ENCODE data around the gene KRT84.

- TF ChIP-seq, protein P1, sequence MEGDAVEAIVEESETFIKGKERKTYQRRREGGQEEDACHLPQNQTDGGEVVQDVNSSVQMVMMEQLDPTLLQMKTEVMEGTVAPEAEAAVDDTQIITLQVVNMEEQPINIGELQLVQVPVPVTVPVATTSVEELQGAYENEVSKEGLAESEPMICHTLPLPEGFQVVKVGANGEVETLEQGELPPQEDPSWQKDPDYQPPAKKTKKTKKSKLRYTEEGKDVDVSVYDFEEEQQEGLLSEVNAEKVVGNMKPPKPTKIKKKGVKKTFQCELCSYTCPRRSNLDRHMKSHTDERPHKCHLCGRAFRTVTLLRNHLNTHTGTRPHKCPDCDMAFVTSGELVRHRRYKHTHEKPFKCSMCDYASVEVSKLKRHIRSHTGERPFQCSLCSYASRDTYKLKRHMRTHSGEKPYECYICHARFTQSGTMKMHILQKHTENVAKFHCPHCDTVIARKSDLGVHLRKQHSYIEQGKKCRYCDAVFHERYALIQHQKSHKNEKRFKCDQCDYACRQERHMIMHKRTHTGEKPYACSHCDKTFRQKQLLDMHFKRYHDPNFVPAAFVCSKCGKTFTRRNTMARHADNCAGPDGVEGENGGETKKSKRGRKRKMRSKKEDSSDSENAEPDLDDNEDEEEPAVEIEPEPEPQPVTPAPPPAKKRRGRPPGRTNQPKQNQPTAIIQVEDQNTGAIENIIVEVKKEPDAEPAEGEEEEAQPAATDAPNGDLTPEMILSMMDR (IDR thresholded peaks at IDR 0.05) = no peak
- TF ChIP-seq POLR2AphosphoS5 (IDR thresholded peaks at IDR 0.05) (no peak), POLR2A (IDR thresholded peaks at IDR 0.05) (no peak), EP300 (IDR thresholded peaks at IDR 0.05) (no peak)
These were observed 49.7 kb downstream of the KRT84 start for GRCh38 chr12:52335598-52336262.
